Liver (tissue), 9 donors: ENCODE data around the gene SNX17. TPM values are rescaled to one million over a fixed set of nuclear protein-coding genes. Genes with fewer than 3 reads are reported as not detected.

Source experiments
- DNase-seq: peaks from one replicate; pipeline ENCODE4 v3.0.0-alpha.2; 2017; ENCODE audit warnings: low spot score
- H3K27ac ChIP-seq, 2 donors: one replicate each; pipeline ENCODE4 v1.7.0; 2013; ENCODE audit warnings: inconsistent platforms in 2 of 2, low read length in 2 of 2, control low read depth in 1 of 2, low read depth in 1 of 2, mild to moderate bottlenecking in 1 of 2
- H3K27me3 ChIP-seq, 4 donors: one replicate each; pipeline versions ENCODE4 v1.6.1 to v1.7.0; 2013; ENCODE audit warnings: low read length in 3 of 4, inconsistent platforms in 1 of 4, mild to moderate bottlenecking in 1 of 4, moderate library complexity in 1 of 4; ENCODE audit not compliant: control insufficient read depth in 4 of 4, insufficient read depth in 4 of 4
- H3K36me3 ChIP-seq, 4 donors: one replicate each; pipeline versions ENCODE4 v1.6.1 to v1.7.0; 2013; ENCODE audit warnings: low read length in 3 of 4, mild to moderate bottlenecking in 3 of 4, low read depth in 1 of 4, moderate library complexity in 1 of 4; ENCODE audit not compliant: control insufficient read depth in 4 of 4, insufficient read depth in 3 of 4
- H3K4me1 ChIP-seq, 4 donors: one replicate each; pipeline versions ENCODE4 v1.6.1 to v1.7.0; 2013; ENCODE audit warnings: low read length in 3 of 4, mild to moderate bottlenecking in 3 of 4, moderate library complexity in 1 of 4; ENCODE audit not compliant: control insufficient read depth in 4 of 4, insufficient read depth in 4 of 4
- H3K4me3 ChIP-seq, 3 donors: one replicate each; pipeline versions ENCODE4 v1.6.1 to v1.7.0; 2013; ENCODE audit warnings: low read length in 3 of 3, control low read depth in 1 of 3, low read depth in 1 of 3, mild to moderate bottlenecking in 1 of 3
- H3K9ac ChIP-seq, 2 donors: one replicate each; pipeline ENCODE4 v1.7.0; 2013; ENCODE audit warnings: low read length in 2 of 2, mild to moderate bottlenecking in 2 of 2, moderate library complexity in 2 of 2, control low read depth in 1 of 2, low read depth in 1 of 2
- H3K9me3 ChIP-seq, 4 donors: one replicate each; pipeline versions ENCODE4 v1.6.1 to v1.7.0; 2013; ENCODE audit warnings: low read length in 3 of 4; ENCODE audit not compliant: control insufficient read depth in 4 of 4
- ATF3 ChIP-seq: IDR thresholded peaks from 2 replicates; pipeline ENCODE4 v1.6.1; 2016; ENCODE audit warnings: antibody characterized with exemption
- EGR1 ChIP-seq, 2 donors: IDR thresholded peaks; 2 replicates each; pipeline ENCODE4 v1.6.1; 2016 to 2018; ENCODE audit warnings: antibody characterized with exemption in 2 of 2, low read depth in 2 of 2
- FOXA1 ChIP-seq: IDR thresholded peaks from 2 replicates; pipeline ENCODE4 v1.6.1; 2016; ENCODE audit warnings: antibody characterized with exemption
- FOXA2 ChIP-seq: IDR thresholded peaks from 2 replicates; pipeline ENCODE4 v1.6.1; 2016; ENCODE audit warnings: antibody characterized with exemption
- GABPA ChIP-seq, 2 donors: IDR thresholded peaks in 1 of 2; conservative IDR thresholded peaks in 1 of 2; 2 replicates each; pipeline ENCODE4 v1.6.1; 2016; ENCODE audit warnings: antibody characterized with exemption in 2 of 2, mild to moderate bottlenecking in 1 of 2, moderate library complexity in 1 of 2
- JUND ChIP-seq, 2 donors: IDR thresholded peaks; 2 replicates each; pipeline ENCODE4 v1.6.1; 2016; ENCODE audit warnings: antibody characterized with exemption in 2 of 2
- REST ChIP-seq: IDR thresholded peaks from 2 replicates; pipeline ENCODE4 v1.6.1; 2016; ENCODE audit warnings: antibody characterized with exemption, mild to moderate bottlenecking
- RXRA ChIP-seq, 2 donors: IDR thresholded peaks; 2 replicates each; pipeline ENCODE4 v1.6.1; 2017 to 2018; ENCODE audit warnings: antibody characterized with exemption in 2 of 2, mild to moderate bottlenecking in 1 of 2
- TAF1 ChIP-seq: conservative IDR thresholded peaks from 2 replicates; pipeline ENCODE4 v1.6.1; 2016; ENCODE audit warnings: antibody characterized with exemption, mild to moderate bottlenecking
- ZBTB33 ChIP-seq: IDR thresholded peaks from 2 replicates; pipeline ENCODE4 v1.6.1; 2016; ENCODE audit warnings: antibody characterized with exemption
- WGBS: extraction: QIAGEN DNeasy Blood & Tissue Kit; methylation state at CpG from one replicate; pipeline ENCODE4 v1.1.7; 2013; 5-methylcytosine and 5-hydroxymethylcytosine counted together
- polyA plus RNA-seq, 2 donors: library from polyadenylated mRNA; stranded (reverse) in 1 of 2; unstranded in 1 of 2; fragments of 200-250 nt in 1 of 2; fragments of >200 nt in 1 of 2; fragmentation: Nextera tagmentation in 1 of 2; extraction: Ambion mirVana in 1 of 2; gene quantifications; one replicate each; pipeline versions ENCODE4 v1.2.1 to v1.2.3, GENCODE V29; 2013 to 2015
- total RNA-seq, 2 donors: library from RNA; depleted of rRNA; stranded (reverse); fragments of >200 nt; gene quantifications; one replicate each; pipeline ENCODE4 v1.2.3, GENCODE V29; 2014
- TF ChIP-seq, protein P1 (sequence below): IDR thresholded peaks from 2 replicates; pipeline ENCODE4 v1.6.1; 2016; ENCODE audit warnings: antibody characterized with exemption
- TF ChIP-seq, protein P2 (sequence below): fragments of 150-350 bp; IDR thresholded peaks from 2 replicates; pipeline ENCODE4 v1.5.1; 2017; ENCODE audit warnings: improper control_type of control experiment, low read depth, low read length; ENCODE audit not compliant: missing input control
- donor health status: healthy.
- donor health status: healthy.
- donor health status: healthy.
- donor health status: healthy.
- donor health status: healthy.

SNX17 gene
- total and polyA plus RNA-seq, 4 donors = 53.7 to 65.3 (median 59.1) TPM

DNA sequence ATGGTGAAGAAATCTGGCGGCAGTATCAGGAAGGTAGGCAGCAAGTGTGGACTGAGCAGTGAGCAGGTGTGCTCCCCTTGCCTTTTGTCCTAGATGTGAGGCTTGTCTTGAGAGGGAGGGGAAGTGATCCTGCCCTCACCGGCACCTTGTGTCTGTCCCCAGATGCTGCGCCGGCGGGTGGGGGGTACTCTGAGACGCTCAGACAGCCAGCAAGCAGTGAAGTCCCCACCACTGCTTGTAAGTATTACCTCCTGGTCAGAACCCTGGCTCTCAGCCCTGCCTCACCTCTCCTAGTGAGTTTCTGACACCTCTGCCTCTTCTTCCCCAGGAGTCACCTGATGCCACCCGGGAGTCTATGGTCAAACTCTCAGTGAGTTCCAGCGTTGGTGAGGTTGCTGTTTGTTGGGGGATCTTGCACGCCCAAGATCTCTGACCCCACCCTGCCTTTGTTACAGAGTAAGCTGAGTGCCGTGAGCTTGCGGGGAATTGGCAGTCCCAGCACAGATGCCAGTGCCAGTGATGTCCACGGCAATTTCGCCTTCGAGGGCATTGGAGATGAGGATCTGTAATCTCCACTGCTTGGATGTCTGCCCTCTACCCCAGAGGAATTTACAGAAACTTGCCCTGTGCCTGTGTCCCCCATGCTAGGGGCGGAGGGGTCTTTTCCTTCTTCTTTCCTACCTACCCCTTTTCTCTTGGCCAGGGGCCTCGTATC lies 5.9 kb downstream of the SNX17 start:
- Histone ChIP-seq H3K4me1 (peaks cover 7 to 66% (median 60%) of the 10 kb centered on the region in 4 donors), H3K27ac (no peak overlapping the region), H3K36me3 (peaks cover 18 to 46% (median 27%) of the 10 kb centered on the region in 4 donors), H3K9me3 (no peaks in the 10 kb centered on the region), H3K4me3 (no peak overlapping the region), H3K9ac (no peak overlapping the region), H3K27me3 (no peaks in the 10 kb centered on the region)
- DNase-seq = no peak
- WGBS = 79% methylated on average over 16 of the region's 16 CpGs
- TF ChIP-seq, protein P1, sequence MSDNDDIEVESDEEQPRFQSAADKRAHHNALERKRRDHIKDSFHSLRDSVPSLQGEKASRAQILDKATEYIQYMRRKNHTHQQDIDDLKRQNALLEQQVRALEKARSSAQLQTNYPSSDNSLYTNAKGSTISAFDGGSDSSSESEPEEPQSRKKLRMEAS = no peak
- TF ChIP-seq RXRA (IDR thresholded peaks at IDR 0.05) = no peak
- no peak for TF ChIP-seq EGR1 (IDR thresholded peaks at IDR 0.05; ENCODE audit: low read depth in 2 of 2)
- TF ChIP-seq FOXA1 = no peak
- no peak for TF ChIP-seq FOXA2
- TF ChIP-seq, protein P2, sequence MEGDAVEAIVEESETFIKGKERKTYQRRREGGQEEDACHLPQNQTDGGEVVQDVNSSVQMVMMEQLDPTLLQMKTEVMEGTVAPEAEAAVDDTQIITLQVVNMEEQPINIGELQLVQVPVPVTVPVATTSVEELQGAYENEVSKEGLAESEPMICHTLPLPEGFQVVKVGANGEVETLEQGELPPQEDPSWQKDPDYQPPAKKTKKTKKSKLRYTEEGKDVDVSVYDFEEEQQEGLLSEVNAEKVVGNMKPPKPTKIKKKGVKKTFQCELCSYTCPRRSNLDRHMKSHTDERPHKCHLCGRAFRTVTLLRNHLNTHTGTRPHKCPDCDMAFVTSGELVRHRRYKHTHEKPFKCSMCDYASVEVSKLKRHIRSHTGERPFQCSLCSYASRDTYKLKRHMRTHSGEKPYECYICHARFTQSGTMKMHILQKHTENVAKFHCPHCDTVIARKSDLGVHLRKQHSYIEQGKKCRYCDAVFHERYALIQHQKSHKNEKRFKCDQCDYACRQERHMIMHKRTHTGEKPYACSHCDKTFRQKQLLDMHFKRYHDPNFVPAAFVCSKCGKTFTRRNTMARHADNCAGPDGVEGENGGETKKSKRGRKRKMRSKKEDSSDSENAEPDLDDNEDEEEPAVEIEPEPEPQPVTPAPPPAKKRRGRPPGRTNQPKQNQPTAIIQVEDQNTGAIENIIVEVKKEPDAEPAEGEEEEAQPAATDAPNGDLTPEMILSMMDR = no peak
- no peak for TF ChIP-seq TAF1
- no peak for TF ChIP-seq REST
- no peak for TF ChIP-seq GABPA (IDR thresholded peaks at IDR 0.05 in 1 of 2, conservative IDR thresholded peaks at IDR 0.05 in 1 of 2)
- TF ChIP-seq ZBTB33 = no peak
- no peak for TF ChIP-seq ATF3

GRCh38 chr2:27376866-27377617 lies 6.6 kb downstream of the SNX17 start:
- Histone ChIP-seq H3K27ac (no peak overlapping the region), H3K9me3 (no peaks in the 10 kb centered on the region), H3K36me3 (peaks cover 18 to 47% (median 27%) of the 10 kb centered on the region in 4 donors), H3K9ac (peak overlapping the region in 1 of 2 donors; percentile 29), H3K27me3 (no peaks in the 10 kb centered on the region), H3K4me1 (peaks cover 7 to 60% (median 53%) of the 10 kb centered on the region in 4 donors), H3K4me3 (no peak overlapping the region)
- 67% methylated on average over 10 of the region's 10 CpGs for WGBS
- peak; percentile 48 for DNase-seq
- TF ChIP-seq ATF3 = no peak
- no peak for TF ChIP-seq JUND (IDR thresholded peaks at IDR 0.05)
- TF ChIP-seq, protein P2 = no peak
- no peak for TF ChIP-seq ZBTB33
